VCaP (cell line): ENCODE results near the gene DCUN1D2.

ENCODE experiments used
- H3K27ac ChIP-seq: fragments of 450-650 bp; 2 replicates; pipeline ENCODE4 v1.5.1; 2017
- CTCF ChIP-seq: fragments of 450-650 bp; conservative IDR thresholded peaks from 2 replicates; pipeline ENCODE4 v1.5.1; 2017; ENCODE audit warnings: mild to moderate bottlenecking, moderate library complexity

DCUN1D2 gene

GRCh38 chr13:113514847-113515246 is 24.3 kb upstream of the DCUN1D2 start:
- no peak overlapping the region for H3K27ac ChIP-seq
- no peak for TF ChIP-seq CTCF

GRCh38 chr13:113513761-113514160 is 23.2 kb upstream of the DCUN1D2 start:
- no peak for TF ChIP-seq CTCF

GRCh38 chr13:113511361-113511760 is 20.9 kb upstream of the DCUN1D2 start:
- H3K27ac ChIP-seq: no peak overlapping the region
- TF ChIP-seq CTCF: no peak

More at GRCh38 chr13:113513761-113514160, 23.2 kb upstream of the DCUN1D2 start:
- H3K27ac ChIP-seq: no peak overlapping the region

- no peak overlapping the region for H3K27ac ChIP-seq
- no peak for TF ChIP-seq CTCF
Observed at GRCh38 chr13:113510871-113511270, 20.4 kb upstream of the DCUN1D2 start.

- no peak for TF ChIP-seq CTCF
- H3K27ac ChIP-seq: no peak overlapping the region
Observed at GRCh38 chr13:113509989-113510388, 19.5 kb upstream of the DCUN1D2 start.

- H3K27ac ChIP-seq: no peak overlapping the region
- TF ChIP-seq CTCF: no peak
Observed at GRCh38 chr13:113508521-113509254, 18.2 kb upstream of the DCUN1D2 start.

GRCh38 chr13:113507505-113508345 is 17.2 kb upstream of the DCUN1D2 start:
- no peak for TF ChIP-seq CTCF
- no peak overlapping the region for H3K27ac ChIP-seq
